GM18861 (cell line): ENCODE data around the gene MYH10.
"Not testable (repeated sequence)": the region's sequence is repeated elsewhere in the genome, so short reads cannot be mapped to it uniquely, and the experiment has no call there.

Experiments used
- ATAC-seq: cut with Tn5 transposase; IDR thresholded peaks from one replicate; pipeline ENCODE4 v1.9.1; 2021; ENCODE audit not compliant: unreplicated experiment

The MYH10 gene

GRCh38 chr17:8630227-8630801 is at the start of gene MYH10:
Gene MYH10, minus strand, starts transcription at chr17:8630725. Its CDS starts 7,479 bp downstream, at chr17:8623246.
- no peak for ATAC-seq

- no peak for ATAC-seq
Observed at GRCh38 chr17:8679126-8679525, 48.6 kb upstream of the MYH10 start.

DNA sequence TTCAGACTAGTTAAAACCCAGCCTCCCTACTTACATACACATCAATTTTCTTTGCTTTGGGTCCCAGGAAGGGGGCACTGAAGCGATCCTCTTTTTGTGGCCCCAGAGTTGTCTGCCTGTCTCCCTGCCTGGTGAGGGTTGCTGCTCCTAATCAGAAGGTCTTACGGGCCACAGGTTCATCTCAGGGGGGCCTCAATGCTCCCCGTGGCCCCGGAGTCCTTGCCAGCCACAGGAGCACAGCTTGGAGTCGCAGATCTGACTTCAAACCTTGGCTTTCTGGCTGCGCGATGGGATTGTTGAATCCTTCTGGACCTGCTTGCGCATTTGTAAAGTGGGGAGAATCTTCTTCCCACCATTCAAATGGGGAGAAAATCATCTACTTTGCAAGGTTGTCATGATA is 44.8 kb upstream of the MYH10 start:
- no peak for ATAC-seq

DNA sequence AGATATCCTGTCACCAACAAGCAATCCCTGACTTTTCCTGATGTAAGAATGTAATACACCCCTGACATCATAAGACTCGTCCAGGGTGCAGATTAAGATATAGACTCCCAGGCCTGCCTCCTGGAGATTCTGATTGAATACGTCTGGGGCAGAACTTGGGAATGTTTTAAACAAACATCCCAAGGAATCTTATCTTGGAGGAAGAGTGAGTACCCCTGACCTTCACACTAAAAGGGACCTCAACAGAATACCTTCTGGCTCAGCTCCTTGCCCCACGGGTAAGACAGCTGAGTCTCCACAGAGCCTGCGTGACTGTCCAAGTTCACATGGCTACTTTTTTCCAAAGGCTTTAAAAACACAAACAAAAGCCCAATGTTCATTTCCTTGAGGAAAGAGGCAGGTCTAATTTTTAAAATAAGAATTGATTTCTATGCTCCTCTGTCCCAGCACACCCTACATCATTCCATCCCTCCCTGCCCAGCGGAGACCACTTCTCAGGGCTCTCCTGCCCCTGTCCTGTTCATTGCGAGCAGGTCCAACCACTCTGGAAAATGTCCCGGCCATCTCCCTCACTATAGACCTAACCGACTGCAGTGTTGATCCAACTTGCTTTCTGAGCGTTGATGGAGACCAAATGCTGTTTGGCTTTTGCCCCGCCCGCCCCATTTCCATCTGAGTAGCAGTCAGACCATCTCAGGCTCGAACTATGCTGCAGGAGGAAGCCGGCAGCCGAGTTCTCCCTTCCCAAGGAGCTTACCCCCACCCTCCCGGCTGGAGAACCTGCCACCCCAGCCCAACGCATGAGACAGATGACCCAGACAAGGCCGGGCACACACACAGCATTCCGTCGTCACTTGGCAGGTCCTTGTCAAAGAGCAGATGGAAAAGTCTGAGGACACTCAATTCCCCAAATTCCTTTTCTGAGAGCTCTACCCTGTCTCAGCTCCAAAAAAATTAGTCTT is 44.1 kb upstream of the MYH10 start:
- ATAC-seq: no peak

GRCh38 chr17:8673612-8674011 is 43.1 kb upstream of the MYH10 start:
- no peak for ATAC-seq

DNA sequence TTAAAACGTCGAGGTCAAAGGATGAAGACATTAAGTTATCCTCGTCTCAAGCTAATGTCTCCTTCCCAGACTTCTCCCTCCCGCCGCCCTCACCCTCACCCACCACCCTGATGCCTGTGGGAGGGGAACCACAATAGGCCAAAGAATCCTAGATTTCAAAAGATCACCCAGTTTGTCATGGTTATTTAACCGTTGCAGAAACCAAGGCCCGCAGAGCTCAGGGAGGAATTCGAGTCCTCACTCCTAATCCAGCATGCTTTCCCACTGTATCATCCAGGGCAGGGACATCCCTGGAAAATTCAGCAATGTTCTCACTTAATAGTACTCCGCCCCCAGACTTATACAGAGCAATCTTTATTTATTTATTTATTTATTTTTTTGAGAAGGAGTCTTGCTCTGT is 41.8 kb upstream of the MYH10 start:
- ATAC-seq: no peak

- no peak for ATAC-seq
Observed at GRCh38 chr17:8670421-8670820, 39.9 kb upstream of the MYH10 start.

- ATAC-seq: no peak
Observed at GRCh38 chr17:8668176-8668740, 37.7 kb upstream of the MYH10 start.

DNA sequence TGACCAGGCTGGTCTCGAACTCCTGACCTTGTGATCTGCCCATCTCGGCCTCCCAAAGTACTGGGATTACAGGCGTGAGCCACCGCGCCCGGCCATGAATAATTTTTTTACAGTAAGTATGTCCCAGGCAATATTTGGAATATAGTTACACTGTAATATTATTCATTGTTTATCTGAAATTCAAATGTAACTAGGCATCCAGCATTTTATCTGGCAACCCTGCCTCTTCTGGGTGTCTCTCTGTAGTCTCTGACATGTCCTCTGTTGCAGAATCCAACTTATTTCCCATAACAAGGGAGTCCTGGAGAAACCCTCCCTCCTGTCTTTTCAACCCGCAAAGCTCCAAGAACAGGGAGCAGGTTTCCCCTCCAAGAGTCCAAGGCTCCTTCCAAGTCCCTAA is 36.9 kb upstream of the MYH10 start:
- ATAC-seq: no peak

GRCh38 chr17:8665684-8666083 is 35.2 kb upstream of the MYH10 start:
- ATAC-seq: no peak

GRCh38 chr17:8664456-8665126 is 34.1 kb upstream of the MYH10 start:
- ATAC-seq: no peak

DNA sequence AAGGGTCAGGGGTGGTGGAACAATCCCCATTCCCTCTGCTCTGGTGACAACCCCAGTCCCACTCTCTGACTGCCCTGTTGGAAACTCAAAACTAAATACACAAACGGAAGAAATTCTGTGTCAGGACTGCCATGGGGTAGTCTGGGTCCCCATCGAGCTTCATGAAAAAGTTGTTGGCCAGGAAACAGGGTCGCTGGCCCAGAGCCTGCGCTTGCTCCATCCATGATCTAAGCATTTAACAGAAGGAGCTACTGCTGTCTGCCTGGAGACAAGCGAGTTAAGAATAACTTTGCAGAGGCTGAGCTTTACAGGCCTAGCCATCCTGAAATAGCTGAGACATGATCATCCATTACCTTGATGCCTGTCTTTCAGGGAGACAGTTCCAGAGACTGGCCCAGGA is 32.4 kb upstream of the MYH10 start:
- ATAC-seq: no peak

DNA sequence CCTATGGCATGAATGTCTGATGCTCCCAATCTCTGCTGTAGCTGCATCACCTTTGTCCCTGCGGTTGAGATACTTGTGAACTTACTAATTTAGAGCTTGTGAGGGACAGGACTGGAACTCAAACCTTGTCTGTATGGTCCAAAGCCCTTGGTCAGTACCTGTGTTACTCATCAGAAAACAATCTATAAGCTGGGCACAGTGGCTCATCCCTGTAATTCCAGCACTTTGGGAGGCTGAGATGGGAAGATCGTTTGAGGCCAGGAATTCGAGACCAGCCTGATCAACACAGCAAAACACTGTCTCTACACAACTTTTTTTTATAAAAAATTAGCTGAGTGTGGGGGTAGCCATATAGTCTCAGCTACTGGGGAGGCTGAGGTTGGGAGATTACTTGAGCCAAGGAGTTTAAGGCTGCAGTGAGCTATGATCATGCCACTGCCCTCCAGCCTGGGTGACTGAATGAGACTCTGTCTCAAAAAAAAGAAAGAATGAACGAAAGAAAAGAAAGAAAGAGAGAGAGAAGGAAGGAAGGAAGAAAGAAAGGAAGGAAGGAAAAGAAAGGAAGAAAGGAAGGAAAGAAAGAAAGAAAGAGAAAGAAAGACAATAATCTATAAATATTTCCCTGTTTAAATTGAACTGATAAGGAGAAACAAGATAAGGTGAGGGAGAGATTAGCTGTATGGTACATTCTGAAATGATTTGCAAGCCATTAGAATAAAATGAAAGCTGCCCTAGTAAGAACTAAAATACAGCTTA is 31.7 kb upstream of the MYH10 start:
- ATAC-seq: no peak

DNA sequence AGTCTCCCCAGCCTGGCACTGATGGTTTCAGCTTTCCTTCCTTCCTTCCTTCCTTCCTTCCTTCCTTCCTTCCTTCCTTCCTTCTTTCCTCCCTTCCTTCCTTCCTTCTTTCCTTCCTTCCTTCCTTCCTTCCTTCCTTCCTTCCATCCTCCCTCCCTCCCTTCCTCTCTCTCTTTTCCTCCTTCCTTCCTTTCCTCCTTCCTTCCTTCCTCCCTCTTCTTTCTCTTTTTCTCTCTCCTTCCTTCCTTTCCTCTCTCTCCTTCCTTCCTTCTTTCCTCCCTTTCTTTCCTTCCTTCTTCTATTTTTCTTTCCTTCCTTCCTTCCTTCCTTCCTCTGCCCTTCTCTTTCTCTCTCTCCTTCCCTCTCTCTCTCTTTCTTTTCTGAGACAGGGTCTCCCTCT is 30.2 kb upstream of the MYH10 start:
- ATAC-seq: not testable (repeated sequence)

DNA sequence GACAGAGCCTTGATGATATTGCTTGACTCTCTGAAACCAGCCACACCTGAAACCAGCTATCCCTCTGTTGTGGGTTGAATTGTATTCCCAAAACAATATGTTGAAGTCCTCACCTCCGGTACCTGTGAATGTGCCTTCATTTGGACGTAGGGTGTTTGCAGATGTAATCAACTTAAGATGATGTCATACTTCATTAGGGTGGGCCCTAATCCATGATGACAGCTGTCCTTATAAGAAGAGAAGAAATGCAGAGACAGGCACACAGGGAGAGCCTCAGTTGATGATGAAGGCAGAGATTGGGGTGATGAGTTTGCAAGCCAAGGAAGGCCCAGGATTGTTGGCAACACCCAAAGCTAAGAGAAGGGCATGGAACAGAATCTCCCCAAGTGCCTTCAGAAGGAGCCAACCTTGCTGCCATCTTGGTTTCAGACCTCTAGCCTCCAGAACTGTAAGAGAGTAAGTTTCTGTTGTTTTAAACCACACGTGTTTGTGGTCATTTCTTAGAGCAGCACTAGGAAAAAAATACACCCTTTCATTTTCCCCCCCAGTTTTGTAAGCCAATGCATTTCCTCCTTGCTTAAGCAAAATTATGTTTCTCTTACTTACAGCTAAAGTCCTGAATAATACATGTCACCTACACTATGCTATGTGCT is 29.4 kb upstream of the MYH10 start:
- ATAC-seq: no peak

DNA sequence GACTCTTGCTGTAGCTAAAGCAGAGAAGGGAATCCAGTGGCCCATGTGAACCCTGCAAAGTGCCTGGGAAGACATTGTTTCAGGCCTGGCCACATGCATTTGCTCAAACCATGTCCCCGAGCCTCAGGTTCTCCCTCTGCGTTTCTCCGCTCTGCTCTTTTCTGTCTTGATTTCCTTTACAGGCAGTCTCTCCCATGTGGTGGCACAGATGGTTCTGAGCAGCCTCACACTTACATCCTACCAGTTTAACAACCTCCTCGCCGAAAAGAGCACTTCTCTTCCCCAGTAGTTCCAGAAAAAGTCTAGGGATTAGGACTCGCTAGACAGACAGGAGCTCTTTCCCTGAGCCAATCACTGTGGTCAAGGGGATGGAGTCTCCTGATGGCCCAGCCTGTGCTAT is 28.3 kb upstream of the MYH10 start:
- no peak for ATAC-seq

- no peak for ATAC-seq
Observed at GRCh38 chr17:8656693-8657092, 26.2 kb upstream of the MYH10 start.

GRCh38 chr17:8654822-8655221 is 24.3 kb upstream of the MYH10 start:
- no peak for ATAC-seq

DNA sequence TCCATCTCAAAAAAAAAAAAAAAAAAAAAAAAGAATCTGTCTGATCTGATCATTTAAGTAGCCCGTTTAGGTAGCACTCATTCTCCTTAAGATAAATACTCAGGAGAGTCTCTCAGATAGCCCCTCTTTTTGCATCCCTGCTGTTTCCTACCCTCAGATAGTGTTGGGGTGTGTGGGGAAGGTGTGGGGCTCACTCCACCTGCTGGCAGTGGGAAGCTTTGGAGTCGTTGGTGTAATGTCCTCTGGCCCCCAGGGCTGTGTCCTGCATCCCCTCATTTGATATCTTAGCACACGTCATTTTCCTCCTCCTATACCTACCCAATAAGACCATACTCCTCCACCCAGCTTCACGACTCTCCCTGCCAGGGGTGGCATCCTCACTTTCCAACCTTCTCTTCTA is 20.5 kb upstream of the MYH10 start:
- ATAC-seq: no peak

GRCh38 chr17:8650119-8650499 is 19.6 kb upstream of the MYH10 start:
- no peak for ATAC-seq
